OCI-LY7 (cell line): ENCODE data around the gene CTNNA1. TPM values are rescaled to one million over a fixed set of nuclear protein-coding genes. Genes with fewer than 3 reads are reported as not detected.

ENCODE experiments used
- BruUV-seq: library from RNA; stranded (reverse); fragments of 400-500 nt; replicated peaks from 2 replicates; lab custom pipeline; 2021; lab: Mats Ljungman, UMichigan
- CTCF ChIA-PET: fragments of 300-600 bp; sonication (Branson Sonifier 250); formaldehyde crosslinking; loops from one replicate; lab custom pipeline; 2022; ENCODE audit warnings: antibody characterized with exemption; ENCODE audit not compliant: unreplicated experiment; lab: Charles Lee
- POLR2A ChIA-PET: fragments of 300-600 bp; sonication (Branson Sonifier 250); formaldehyde crosslinking; loops from one replicate; lab custom pipeline; 2022; ENCODE audit warnings: antibody characterized with exemption; lab: Charles Lee
- DNase-seq: peaks from one replicate; pipeline ENCODE4 v3.0.0-alpha.2; 2015; ENCODE audit warnings: low spot score
- H2AFZ ChIP-seq: fragments of 200-600 bp; sonication (generic), shearing (Covaris generic); 2 replicates; pipeline ENCODE4 v1.6.1; 2014; ENCODE audit warnings: mild to moderate bottlenecking, antibody characterized with exemption, low read length, moderate library complexity
- H3K27ac ChIP-seq: fragments of 200-600 bp; sonication (generic); 2 replicates; pipeline ENCODE4 v1.5.1; 2014; ENCODE audit warnings: mixed run types, low read depth, mild to moderate bottlenecking, moderate library complexity, low read length, inconsistent platforms; ENCODE audit not compliant: poor library complexity, severe bottlenecking
- H3K36me3 ChIP-seq: fragments of 200-600 bp; sonication (generic); 2 replicates; pipeline ENCODE4 v1.6.1; 2014; ENCODE audit warnings: mild to moderate bottlenecking, antibody characterized with exemption, low read length, moderate library complexity, mixed read lengths; ENCODE audit not compliant: insufficient read depth
- H3K4me1 ChIP-seq: fragments of 200-600 bp; sonication (generic); 2 replicates; pipeline ENCODE4 v1.5.1; 2014; ENCODE audit warnings: mild to moderate bottlenecking, low read length; ENCODE audit not compliant: insufficient read depth, poor library complexity, severe bottlenecking
- H3K4me2 ChIP-seq: fragments of 200-600 bp; sonication (generic); 2 replicates; pipeline ENCODE4 v1.6.1; 2014; ENCODE audit warnings: mild to moderate bottlenecking, low read length
- H3K4me3 ChIP-seq: fragments of 200-600 bp; sonication (generic); 2 replicates; pipeline ENCODE4 v1.5.1; 2014; ENCODE audit warnings: mild to moderate bottlenecking, low read depth, low read length; ENCODE audit not compliant: poor library complexity, severe bottlenecking
- H3K79me2 ChIP-seq: fragments of 200-600 bp; sonication (generic); 2 replicates; pipeline ENCODE4 v1.6.1; 2016; ENCODE audit warnings: low read depth, mild to moderate bottlenecking, low read length, moderate library complexity, mixed read lengths; ENCODE audit not compliant: insufficient read depth
- H3K9me2 ChIP-seq: fragments of 200-600 bp; sonication (generic); 2 replicates; pipeline ENCODE4 v1.6.1; 2016; ENCODE audit warnings: mild to moderate bottlenecking, low read length, mixed read lengths; ENCODE audit not compliant: insufficient read depth
- H3K9me3 ChIP-seq: fragments of 200-600 bp; sonication (generic); 2 replicates; pipeline ENCODE4 v1.6.1; 2014; ENCODE audit warnings: mild to moderate bottlenecking, mixed run types, low read length, mixed read lengths
- H4K20me1 ChIP-seq: fragments of 200-600 bp; sonication (generic); 2 replicates; pipeline ENCODE4 v1.6.1; 2014; ENCODE audit warnings: mild to moderate bottlenecking, antibody characterized with exemption, low read length, moderate library complexity, mixed read lengths; ENCODE audit not compliant: insufficient read depth
- CTCF ChIP-seq: fragments of 200-600 bp; sonication (generic); conservative IDR thresholded peaks from 2 replicates; pipeline ENCODE4 v1.5.1; 2014; ENCODE audit warnings: mild to moderate bottlenecking, antibody characterized with exemption, low read length, moderate library complexity, mixed read lengths
- EZH2phosphoT487 ChIP-seq: fragments of 200-600 bp; sonication (generic); IDR thresholded peaks from 2 replicates; pipeline ENCODE4 v1.6.1; 2018; ENCODE audit warnings: low read depth, borderline replicate concordance, mild to moderate bottlenecking, mixed run types, antibody characterized with exemption, low read length, moderate library complexity, mixed read lengths
- intact Hi-C: fragments of 100-400 bp; cut with micrococcal nuclease; formaldehyde crosslinking; loops from one replicate; pipeline ENCODE4 v1.10.0; 2022; ENCODE audit not compliant: unreplicated experiment
- total RNA-seq, 2 experiments: library from RNA; depleted of rRNA in 1 of 2; stranded (reverse); fragments of >200 nt in 1 of 2; shearing (Covaris generic) in 1 of 2; gene quantifications; 2 replicates each; pipeline ENCODE4 v1.2.3, GENCODE V29; 2014 to 2022

CTNNA1 gene
- total RNA-seq, 2 experiments from 2014 or later, result 40.4 to 42.7 TPM

- no peak for TF ChIP-seq EZH2phosphoT487
- TF ChIP-seq CTCF, result no peak
- Histone ChIP-seq H3K4me2 (no peak overlapping the region), H3K27ac (no peak overlapping the region), H3K36me3 (no peaks in the 10 kb centered on the region), H3K9me2 (no peaks in the 10 kb centered on the region), H3K79me2 (no peaks in the 10 kb centered on the region), H4K20me1 (no peaks in the 10 kb centered on the region), H3K4me1 (no peaks in the 10 kb centered on the region), H3K9me3 (no peaks in the 10 kb centered on the region), H3K4me3 (no peak overlapping the region), H2AFZ (no peak overlapping the region)
- ChIA-PET POLR2A (no interaction called here), CTCF (interaction anchor here (0.6 kb wide), 1 partner anchor 54 kb away, joined by 3 read pairs; no protein-coding TSS in a partner anchor)
- DNase-seq, result no peak
- intact Hi-C loops, result no loop called here
- BruUV-seq, result no TSS peak
Observed at GRCh38 chr5:138736293-138736692, 16.9 kb upstream of the CTNNA1 start.

GRCh38 chr5:138737494-138738265, 15.5 kb upstream of the CTNNA1 start:
- DNase-seq, result no peak
- CTCF ChIA-PET, result no interaction called here
- Histone ChIP-seq H3K79me2 (no peaks in the 10 kb centered on the region), H3K4me3 (no peak overlapping the region), H3K9me3 (no peaks in the 10 kb centered on the region), H3K4me2 (no peak overlapping the region), H3K9me2 (no peaks in the 10 kb centered on the region), H3K36me3 (no peaks in the 10 kb centered on the region), H3K27ac (no peak overlapping the region), H3K4me1 (peaks cover 10% of the 10 kb centered on the region), H2AFZ (no peak overlapping the region), H4K20me1 (no peaks in the 10 kb centered on the region)
- TF ChIP-seq CTCF (no peak), EZH2phosphoT487 (no peak)
- BruUV-seq, result no TSS peak
- intact Hi-C loops, result no loop called here
- POLR2A ChIA-PET, result interaction anchor here (0.6 kb wide), 1 partner anchor 18 kb away, joined by 4 read pairs; no protein-coding TSS in a partner anchor

GRCh38 chr5:138738399-138738798, 14.8 kb upstream of the CTNNA1 start:
- no peak overlapping the region for H3K27ac ChIP-seq
- CTCF ChIA-PET, result no interaction called here

More at GRCh38 chr5:138738399-138738798, 14.8 kb upstream of the CTNNA1 start:
- POLR2A ChIA-PET, result no interaction called here
- no peak for TF ChIP-seq CTCF
- no peak for TF ChIP-seq EZH2phosphoT487
- no TSS peak for BruUV-seq
- H4K20me1 ChIP-seq, result no peaks in the 10 kb centered on the region
- no peaks in the 10 kb centered on the region for H3K9me3 ChIP-seq
- peaks cover 13% of the 10 kb centered on the region for H3K4me1 ChIP-seq
- DNase-seq, result no peak
- no peaks in the 10 kb centered on the region for H3K79me2 ChIP-seq
- H2AFZ ChIP-seq, result no peak overlapping the region
- H3K4me3 ChIP-seq, result no peak overlapping the region
- H3K36me3 ChIP-seq, result no peaks in the 10 kb centered on the region
- H3K9me2 ChIP-seq, result no peaks in the 10 kb centered on the region
- H3K4me2 ChIP-seq, result no peak overlapping the region
- intact Hi-C loops, result no loop called here
